EL (cell line): ENCODE measurements around the gene NT5DC1.
"Not testable (repeated sequence)": the region's sequence is repeated elsewhere in the genome, so short reads cannot be mapped to it uniquely, and the experiment has no call there.

ENCODE experiments used
- DNase-seq: peaks from one replicate; pipeline ENCODE4 v3.0.0-alpha.2; 2016

NT5DC1 gene

GRCh38 chr6:116094041-116094440 lies 6.6 kb upstream of the NT5DC1 start:
- no peak for DNase-seq

DNA sequence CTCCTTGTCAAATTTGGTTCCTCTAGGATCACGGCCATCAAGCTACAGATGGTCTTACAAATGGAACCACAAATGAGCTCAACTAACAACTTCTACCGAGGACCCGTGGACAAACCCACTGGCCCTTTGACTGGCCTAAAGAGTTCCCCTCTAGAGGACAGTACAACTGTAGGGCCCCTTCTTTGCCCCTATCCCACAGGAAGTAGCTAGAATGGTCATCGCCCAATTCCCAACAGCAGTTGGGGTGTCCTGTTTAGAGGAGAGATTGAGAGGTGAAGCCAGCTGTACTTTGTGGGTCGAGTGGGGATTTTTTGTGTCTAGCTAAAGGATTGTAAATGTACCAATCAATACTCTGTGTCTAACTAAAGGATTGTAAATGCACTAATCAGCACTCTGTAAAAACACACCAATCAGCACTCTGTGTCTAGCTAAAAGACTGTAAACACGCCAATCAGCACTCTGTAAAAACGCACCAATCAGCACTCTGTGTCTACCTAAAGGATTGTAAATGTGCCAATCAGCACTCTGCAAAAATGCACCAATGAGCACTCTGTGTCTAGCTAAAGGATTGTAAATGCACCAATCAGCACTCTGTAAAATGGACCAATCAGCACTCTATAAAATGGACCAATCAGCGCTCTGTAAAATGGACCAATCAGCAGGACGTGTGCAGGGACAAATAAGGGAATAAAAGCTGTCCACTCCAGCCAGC lies 4.4 kb upstream of the NT5DC1 start:
- not testable (repeated sequence) for DNase-seq

DNA sequence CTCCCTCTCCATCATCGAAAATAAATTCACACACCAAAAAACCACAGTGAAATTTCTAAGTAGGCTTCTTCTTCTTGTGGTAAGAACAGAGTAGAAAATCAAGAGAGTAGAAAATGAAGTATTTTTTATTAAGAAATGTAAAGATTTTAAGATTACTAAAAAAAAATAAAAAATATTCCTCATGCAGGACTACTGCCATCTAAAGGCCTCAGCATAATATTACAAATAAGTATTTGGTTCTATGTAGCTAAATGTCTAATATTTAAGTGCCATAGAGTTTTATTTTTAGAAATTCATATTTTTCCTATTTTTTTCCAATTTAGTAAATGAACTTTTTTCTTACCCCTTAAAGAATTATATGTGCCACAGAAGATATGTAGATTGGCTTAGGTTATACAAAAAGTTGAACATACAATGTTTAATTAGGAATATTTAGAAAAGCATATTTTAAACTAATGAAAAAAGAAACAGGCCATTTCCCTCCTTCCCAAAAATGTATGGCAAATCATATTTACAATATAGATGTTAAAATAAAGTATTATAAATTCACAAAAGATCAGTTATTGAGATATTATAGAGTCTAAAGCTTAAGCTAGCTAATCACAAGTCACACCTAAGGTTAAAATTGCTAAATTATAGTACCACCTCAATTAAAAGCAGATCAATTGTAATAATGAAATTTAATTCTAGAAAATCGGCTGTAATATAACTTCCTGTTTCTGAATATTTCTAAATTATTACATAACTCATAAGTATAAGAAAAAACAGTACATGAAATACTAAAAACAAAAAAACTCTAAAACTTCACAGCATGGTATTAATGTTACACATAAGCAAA lies 3.5 kb upstream of the NT5DC1 start:
- DNase-seq, result peak; percentile 7

GRCh38 chr6:116099036-116099435 lies 1.6 kb upstream of the NT5DC1 start:
- DNase-seq, result no peak

DNA sequence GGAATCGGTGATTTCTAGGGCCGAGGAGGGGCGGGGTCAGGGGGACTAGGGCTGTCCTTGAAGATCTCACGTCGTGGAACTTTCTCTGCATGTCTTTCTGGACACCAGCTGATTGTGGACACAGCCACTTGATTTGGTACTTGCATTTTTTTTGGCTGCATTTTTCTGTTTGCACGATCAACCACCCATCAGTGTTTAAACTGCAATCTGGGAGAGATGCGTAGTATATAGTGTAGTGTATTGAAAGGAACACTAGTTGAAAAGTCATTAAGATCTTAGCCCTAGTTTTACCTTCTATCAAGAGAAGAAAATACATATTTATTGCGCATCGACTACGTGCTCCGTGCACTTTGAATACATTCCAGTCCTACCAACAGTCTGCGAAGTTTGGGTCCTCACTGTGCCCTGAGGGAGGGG lies 657 bp downstream of the NT5DC1 start:
- DNase-seq, result no peak

GRCh38 chr6:116101790-116102189 lies 1.1 kb downstream of the NT5DC1 start:
- DNase-seq, result no peak

DNA sequence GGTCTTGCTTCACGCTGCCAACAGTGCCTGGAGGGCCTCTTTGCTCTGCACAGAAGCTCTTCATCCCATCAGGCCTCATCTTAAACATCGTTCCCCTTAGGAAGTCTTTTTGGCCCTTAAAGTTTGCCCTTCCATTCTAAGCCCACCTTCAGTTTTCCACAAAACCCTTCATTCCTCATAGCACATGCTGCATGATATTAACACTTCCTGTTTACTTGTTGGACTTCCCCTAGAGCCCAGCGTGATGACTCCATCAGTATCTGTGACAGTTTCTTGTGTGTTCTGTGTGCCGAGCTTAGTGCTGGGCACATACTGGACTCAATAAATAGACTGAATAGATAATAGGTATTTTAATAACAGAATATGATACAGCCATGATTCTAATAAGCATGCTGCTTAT lies 2.2 kb downstream of the NT5DC1 start:
- DNase-seq, result no peak

DNA sequence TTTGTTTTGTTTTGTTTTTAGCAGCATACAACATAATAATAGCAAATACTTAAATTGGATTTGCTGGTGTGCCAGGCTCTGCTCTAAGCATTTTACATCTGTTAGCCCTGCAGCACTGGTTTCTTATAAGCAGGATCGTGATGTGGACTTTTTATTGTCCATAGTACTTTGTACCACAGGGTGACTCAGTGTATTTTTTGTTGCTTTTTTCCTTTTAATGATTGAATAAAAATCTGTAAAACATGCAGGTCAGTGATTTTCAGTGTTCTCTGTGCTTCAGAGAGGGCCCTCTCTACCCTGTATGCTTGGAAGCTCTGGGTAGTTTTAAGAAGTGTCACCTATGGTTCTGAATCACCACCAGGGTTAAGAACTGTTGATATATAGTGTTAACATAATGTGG lies 4.0 kb downstream of the NT5DC1 start:
- no peak for DNase-seq

- DNase-seq, result no peak
These were observed 4.6 kb downstream of the NT5DC1 start for GRCh38 chr6:116105247-116105646.

- no peak for DNase-seq
These were observed 5.5 kb downstream of the NT5DC1 start for GRCh38 chr6:116106146-116106545.

GRCh38 chr6:116108836-116109235 lies 8.2 kb downstream of the NT5DC1 start:
- no peak for DNase-seq

DNA sequence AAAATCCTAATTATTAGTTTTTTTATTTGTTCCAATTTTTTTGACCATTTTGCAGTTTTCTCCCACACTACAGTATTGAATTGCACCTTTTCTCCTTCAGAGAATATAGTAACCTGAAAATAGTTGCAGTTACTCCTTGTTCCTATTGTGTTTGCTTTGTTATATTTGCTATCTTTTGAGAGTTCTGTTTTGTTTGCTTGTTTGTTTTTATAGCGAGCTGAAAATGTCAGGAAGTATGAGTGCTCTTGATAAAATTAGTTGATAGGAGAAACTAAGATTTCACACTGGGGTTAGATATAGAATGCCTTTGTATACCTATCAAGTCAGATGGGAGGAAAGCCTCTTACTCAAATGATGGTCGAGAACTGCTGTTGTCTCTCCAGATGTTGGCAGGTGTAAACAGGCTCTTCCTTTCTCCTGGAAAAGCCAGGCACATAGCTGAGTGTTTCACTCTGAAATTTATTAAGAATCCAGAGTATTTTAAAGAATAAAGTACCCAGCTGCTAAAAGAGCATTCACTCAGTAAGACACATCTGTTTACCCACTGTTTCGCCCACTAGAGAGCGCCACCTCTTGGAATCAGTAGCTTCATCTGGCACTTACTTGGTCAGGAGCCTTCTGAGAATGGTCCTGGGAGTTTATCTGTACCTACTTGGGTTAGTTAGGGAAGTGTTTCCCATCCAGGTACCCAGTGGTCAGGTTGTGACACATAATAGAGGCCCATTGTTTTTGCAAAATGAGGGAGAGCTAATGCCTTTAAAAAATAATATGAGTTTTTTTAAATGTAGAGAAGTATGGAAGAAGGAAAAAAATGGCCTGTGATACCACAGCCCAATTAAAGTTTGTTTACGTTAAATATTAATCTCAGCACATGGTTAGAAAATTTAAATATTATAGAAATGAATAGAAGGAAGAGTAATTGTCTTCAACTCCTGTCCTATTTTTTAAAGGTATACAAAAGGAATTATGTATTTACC lies 11.2 kb downstream of the NT5DC1 start:
- DNase-seq, result peak; percentile 37

DNA sequence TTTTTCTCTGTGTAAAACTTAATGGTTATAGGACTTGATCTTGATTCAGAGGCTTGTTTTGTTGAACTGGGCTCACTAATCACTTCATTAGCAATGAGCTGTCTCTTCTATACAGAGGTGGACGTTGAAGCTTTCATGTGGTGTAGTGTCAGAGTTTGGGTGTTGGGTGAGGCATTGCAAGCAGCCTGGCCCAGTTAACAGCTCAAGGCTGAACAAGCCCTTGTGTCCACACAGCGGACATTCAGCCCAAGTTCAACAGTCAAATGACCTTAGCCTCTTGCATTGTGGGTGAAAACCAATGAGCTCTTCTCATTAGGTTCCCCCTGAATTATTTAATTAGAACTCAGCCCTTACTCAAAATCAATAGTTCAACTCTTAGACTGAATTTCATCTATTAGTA lies 12.7 kb downstream of the NT5DC1 start:
- DNase-seq, result no peak

DNA sequence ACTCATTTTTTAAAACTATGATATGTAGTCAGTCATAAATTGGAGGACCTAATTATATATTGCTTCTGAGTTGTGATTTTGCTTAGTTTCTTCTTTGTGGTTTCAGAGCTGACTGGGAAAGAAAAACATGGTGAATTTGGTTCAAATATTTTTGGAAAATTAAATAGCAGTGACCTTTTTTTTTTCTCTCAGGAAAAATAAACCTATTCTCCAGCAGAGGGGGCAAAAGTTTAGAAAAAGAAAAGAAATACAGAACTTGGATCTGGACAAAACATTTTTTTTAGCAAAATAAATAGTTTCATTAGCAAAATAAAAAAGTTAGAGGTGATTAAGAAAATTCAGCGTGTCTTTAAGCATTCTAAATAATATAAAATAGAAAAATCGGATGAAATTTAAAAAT lies 15.1 kb downstream of the NT5DC1 start:
- DNase-seq, result peak; percentile 9

- peak; percentile 54 for DNase-seq
These were observed 18.0 kb downstream of the NT5DC1 start for GRCh38 chr6:116118608-116119007.

GRCh38 chr6:116120430-116120829 lies 19.8 kb downstream of the NT5DC1 start:
- DNase-seq, result no peak

DNA sequence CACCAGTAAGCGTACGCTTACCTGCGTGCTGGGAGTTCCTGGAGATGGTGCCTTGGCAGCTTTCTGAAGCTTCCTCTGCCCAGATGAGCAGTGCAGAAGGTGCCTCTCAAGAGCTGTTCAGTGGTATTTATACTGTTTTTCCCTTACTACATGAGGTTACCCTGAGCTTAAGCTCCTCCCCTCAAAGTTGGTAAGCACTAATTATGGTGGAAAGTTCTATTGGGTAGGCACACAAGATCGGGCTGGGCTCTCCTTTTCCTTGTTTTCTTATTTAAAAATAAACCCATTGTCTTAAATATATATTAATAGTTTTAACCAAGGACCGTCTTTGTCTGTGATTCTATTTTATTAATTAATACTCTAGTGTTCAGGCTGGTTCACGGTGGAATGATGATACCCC lies 25.4 kb downstream of the NT5DC1 start, which contains the start of gene COL10A1:
COL10A1 (minus strand) TSS at position 101 of the 400 bp plus-strand sequence. CDS start 640 bp downstream, outside the sequence.
- no peak for DNase-seq

GRCh38 chr6:116127771-116128493 lies 27.3 kb downstream of the NT5DC1 start:
- DNase-seq, result no peak

- no peak for DNase-seq
These were observed 32.8 kb downstream of the NT5DC1 start for GRCh38 chr6:116133453-116133852.

- DNase-seq, result no peak
These were observed 35.7 kb downstream of the NT5DC1 start for GRCh38 chr6:116136373-116136772.

DNA sequence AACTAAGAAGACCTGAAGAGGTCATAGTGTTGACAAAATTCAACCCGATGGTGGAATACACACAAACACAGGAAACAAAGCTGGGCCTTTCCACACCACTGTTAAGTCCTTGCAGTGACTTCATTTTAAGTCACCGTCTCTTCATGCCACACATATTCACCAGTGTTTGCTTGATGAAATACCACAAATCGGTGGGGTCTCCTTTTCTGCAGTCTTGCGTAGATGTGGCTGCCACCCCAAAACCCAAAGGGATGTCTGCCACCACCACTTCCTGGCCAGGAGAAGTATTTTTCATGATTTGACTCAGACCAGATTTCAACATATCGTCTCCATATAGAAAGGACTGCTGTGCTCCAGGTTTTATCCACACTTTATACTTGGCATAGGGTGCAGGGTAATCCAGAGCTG lies 36.3 kb downstream of the NT5DC1 start:
- DNase-seq, result no peak

GRCh38 chr6:116139917-116140316 lies 39.3 kb downstream of the NT5DC1 start:
- DNase-seq, result no peak
